Caco-2 (cell line): Measurements from ENCODE around the gene VGLL3. TPM values are rescaled to one million over a fixed set of nuclear protein-coding genes. Genes with fewer than 3 reads are reported as not detected.

Source experiments
- BruUV-seq: library from RNA; stranded (reverse); fragments of 400-500 nt; replicated peaks from 2 replicates; lab custom pipeline; 2021; lab: Mats Ljungman, UMichigan
- CTCF ChIA-PET: fragments of 300-600 bp; sonication (Branson Sonifier 250); formaldehyde crosslinking; loops from one replicate; lab custom pipeline; 2022; ENCODE audit warnings: antibody characterized with exemption; lab: Charles Lee
- POLR2A ChIA-PET: fragments of 300-600 bp; sonication (Branson Sonifier 250); formaldehyde crosslinking; loops from one replicate; lab custom pipeline; 2022; ENCODE audit warnings: antibody characterized with exemption; lab: Charles Lee
- DNase-seq, 2 experiments: peaks; one replicate each; pipeline versions ENCODE4 v3.0.0 to v3.0.0-alpha.2; 2020 to 2022
- H3K27me3 ChIP-seq: replicated peaks from 2 replicates; pipeline ENCODE4 v1.6.0; 2011; ENCODE audit warnings: low read length; ENCODE audit not compliant: control insufficient read depth, insufficient read depth
- H3K36me3 ChIP-seq: 2 replicates; pipeline ENCODE4 v1.5.1; 2011; ENCODE audit warnings: low read length; ENCODE audit not compliant: control insufficient read depth, insufficient read depth
- H3K4me1 ChIP-seq: fragments of 250-450 bp; sonication (Bioruptor Pico); 2 replicates; pipeline ENCODE4 v1.5.1; 2020; ENCODE audit warnings: mild to moderate bottlenecking
- H3K4me3 ChIP-seq: 2 replicates; pipeline ENCODE4 v1.5.1; 2011; ENCODE audit warnings: low read depth, mild to moderate bottlenecking, control low read depth, low read length
- H3K9me3 ChIP-seq: fragments of 250-450 bp; sonication (Bioruptor Pico); 2 replicates; pipeline ENCODE4 v1.5.1; 2020; ENCODE audit warnings: mild to moderate bottlenecking, moderate library complexity
- H3K27ac Mint-ChIP-seq: one replicate; pipeline ENCODE4 v1.8.0; 2022; ENCODE audit warnings: mixed read lengths; ENCODE audit not compliant: unreplicated experiment
- H3K27me3 Mint-ChIP-seq: one replicate; pipeline ENCODE4 v1.8.0; 2022; ENCODE audit warnings: mixed read lengths; ENCODE audit not compliant: insufficient read depth, unreplicated experiment
- H3K36me3 Mint-ChIP-seq: one replicate; pipeline ENCODE4 v1.8.0; 2022; ENCODE audit warnings: mild to moderate bottlenecking, mixed read lengths; ENCODE audit not compliant: insufficient read depth, unreplicated experiment
- H3K4me1 Mint-ChIP-seq: one replicate; pipeline ENCODE4 v1.8.0; 2022; ENCODE audit warnings: low read depth, mixed read lengths; ENCODE audit not compliant: unreplicated experiment
- H3K4me3 Mint-ChIP-seq: one replicate; pipeline ENCODE4 v1.8.0; 2022; ENCODE audit warnings: mild to moderate bottlenecking, moderate library complexity, mixed read lengths; ENCODE audit not compliant: unreplicated experiment
- H3K9me3 Mint-ChIP-seq: one replicate; pipeline ENCODE4 v1.8.0; 2022; ENCODE audit warnings: mixed read lengths; ENCODE audit not compliant: unreplicated experiment
- CTCF ChIP-seq, 2 experiments: fragments of 200-600 bp in 1 of 2; IDR thresholded peaks; 1 replicate in 1 of 2; 2 replicates in 1 of 2; pipeline versions ENCODE4 v1.5.1 to v1.8.0; 2011 to 2022; ENCODE audit warnings: antibody characterized with exemption in 1 of 2, control low read depth in 1 of 2, inconsistent platforms in 1 of 2, low read depth in 1 of 2, low read length in 1 of 2, mild to moderate bottlenecking in 1 of 2, moderate library complexity in 1 of 2; ENCODE audit not compliant: insufficient read depth in 1 of 2, severe bottlenecking in 1 of 2, unreplicated experiment in 1 of 2
- intact Hi-C: fragments of 100-400 bp; cut with micrococcal nuclease; formaldehyde crosslinking; loops from one replicate; pipeline ENCODE4 v1.10.0; 2022; ENCODE audit not compliant: unreplicated experiment
- total RNA-seq: library from RNA; stranded (reverse); gene quantifications from 2 replicates; pipeline ENCODE4 v1.2.3, GENCODE V29; 2022

VGLL3 gene
- total RNA-seq, 1 experiment from 2014 or later = 8.2 TPM

DNA sequence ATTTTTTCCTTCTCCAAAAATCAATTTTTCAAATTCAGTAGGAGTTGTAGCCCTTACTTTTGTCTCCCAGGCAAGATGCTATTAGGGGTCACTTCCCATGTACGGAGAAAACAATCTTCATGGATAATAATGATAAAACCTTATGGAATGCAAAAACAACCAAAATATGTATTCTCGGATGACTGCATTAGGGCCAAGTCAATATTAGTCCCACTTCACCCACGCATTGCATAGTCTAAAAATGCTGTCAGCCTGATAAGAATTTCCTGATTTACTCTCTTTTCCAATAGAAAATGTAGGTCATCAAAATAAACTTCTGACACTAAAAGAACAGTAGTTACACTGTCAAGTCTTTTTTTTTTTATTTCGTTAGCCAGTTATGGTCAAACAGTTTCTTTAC lies 2.7 kb downstream of the VGLL3 start:
- H3K9me3 Mint-ChIP-seq = no peaks in the 10 kb centered on the region
- ChIA-PET CTCF (no interaction called here), POLR2A (no interaction called here)
- intact Hi-C loops = no loop called here
- H3K4me3 Mint-ChIP-seq = no peak overlapping the region
- no TSS peak for BruUV-seq
- no peak overlapping the region for H3K27ac Mint-ChIP-seq
- H3K27me3 Mint-ChIP-seq = no peaks in the 10 kb centered on the region
- Histone ChIP-seq H3K9me3 (no peaks in the 10 kb centered on the region), H3K4me3 (no peak overlapping the region), H3K4me1 (peaks cover 5% of the 10 kb centered on the region; the same call in 1 of the 2 replicates), H3K27me3 (no peaks in the 10 kb centered on the region; the same call in 1 of the 2 replicates), H3K36me3 (no peaks in the 10 kb centered on the region)
- H3K36me3 Mint-ChIP-seq = no peaks in the 10 kb centered on the region
- DNase-seq = no peak
- H3K4me1 Mint-ChIP-seq = peaks cover 8% of the 10 kb centered on the region
- TF ChIP-seq CTCF (IDR thresholded peaks at IDR 0.05; ENCODE audit: insufficient read depth in 1 of 2, low read depth in 1 of 2, low read length in 1 of 2, severe bottlenecking in 1 of 2, unreplicated experiment in 1 of 2) = no peak

DNA sequence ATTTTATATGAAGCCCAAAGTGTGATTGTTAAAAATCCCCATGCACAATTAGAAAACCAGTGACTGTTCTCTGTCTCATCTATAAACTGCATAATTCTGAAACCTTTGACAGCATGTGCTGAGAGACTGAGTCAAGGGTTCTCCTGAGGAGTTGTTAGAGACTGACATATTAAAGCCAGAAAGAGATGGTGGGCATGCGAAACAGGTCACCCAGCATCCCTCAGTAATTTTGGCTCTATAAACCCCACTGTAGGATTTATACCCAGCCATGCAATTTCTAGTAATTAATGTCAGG lies 3.6 kb downstream of the VGLL3 start:
- DNase-seq = no peak
- H3K9me3 ChIP-seq = no peaks in the 10 kb centered on the region
- BruUV-seq = no TSS peak
- Mint-ChIP-seq H3K4me1 (peaks cover 8% of the 10 kb centered on the region), H3K4me3 (no peak overlapping the region), H3K27me3 (no peaks in the 10 kb centered on the region), H3K36me3 (no peaks in the 10 kb centered on the region), H3K27ac (no peak overlapping the region), H3K9me3 (no peaks in the 10 kb centered on the region)
- no peaks in the 10 kb centered on the region; the same call in 1 of the 2 replicates for H3K27me3 ChIP-seq
- ChIA-PET CTCF (no interaction called here), POLR2A (no interaction called here)
- no peak overlapping the region for H3K4me3 ChIP-seq
- no peaks in the 10 kb centered on the region for H3K36me3 ChIP-seq
- no peak for TF ChIP-seq CTCF (IDR thresholded peaks at IDR 0.05; ENCODE audit: insufficient read depth in 1 of 2, low read depth in 1 of 2, low read length in 1 of 2, severe bottlenecking in 1 of 2, unreplicated experiment in 1 of 2)
- peaks cover 5% of the 10 kb centered on the region; the same call in 1 of the 2 replicates for H3K4me1 ChIP-seq
- intact Hi-C loops = no loop called here

DNA sequence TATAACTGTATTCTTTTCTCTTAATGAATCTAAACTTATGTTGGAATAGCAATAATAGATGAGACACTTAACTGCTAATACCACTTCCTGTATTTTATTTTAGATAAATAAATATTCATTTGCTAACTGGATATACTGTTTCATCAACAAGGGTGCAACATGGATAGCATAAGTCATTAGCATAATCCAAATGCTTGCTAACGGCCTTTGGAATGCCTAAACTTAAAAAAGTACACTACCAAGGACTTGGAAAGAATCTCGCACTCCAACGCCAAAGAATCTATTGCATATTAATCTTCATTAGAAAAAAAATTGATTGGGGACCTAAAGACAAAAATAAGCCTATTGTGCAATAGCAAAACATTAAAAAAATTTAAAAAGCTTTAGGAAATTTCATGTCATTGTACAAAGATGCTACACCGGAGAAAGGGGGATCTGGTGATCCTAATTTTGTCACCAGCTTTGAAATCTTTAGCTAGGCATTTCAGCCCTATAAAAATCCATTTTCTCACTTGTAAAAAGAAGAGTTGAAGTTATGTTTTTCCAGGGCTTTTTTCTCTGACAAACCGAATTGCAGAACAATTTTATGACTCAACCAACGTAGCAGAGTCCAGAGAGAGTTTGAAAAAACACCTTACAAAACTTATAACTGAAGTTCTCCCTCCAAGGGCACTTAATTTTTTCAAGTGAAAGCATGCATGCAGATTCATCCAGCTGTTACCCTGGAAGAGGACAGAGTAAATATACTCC lies 4.1 kb downstream of the VGLL3 start:
- DNase-seq = no peak
- TF ChIP-seq CTCF (IDR thresholded peaks at IDR 0.05; ENCODE audit: insufficient read depth in 1 of 2, low read depth in 1 of 2, low read length in 1 of 2, severe bottlenecking in 1 of 2, unreplicated experiment in 1 of 2) = no peak
- intact Hi-C loops = no loop called here
- H3K4me3 ChIP-seq = no peak overlapping the region
- POLR2A ChIA-PET = no interaction called here
- no peaks in the 10 kb centered on the region for H3K27me3 Mint-ChIP-seq
- H3K36me3 ChIP-seq = no peaks in the 10 kb centered on the region
- H3K27ac Mint-ChIP-seq = no peak overlapping the region
- H3K4me1 Mint-ChIP-seq = peaks cover 8% of the 10 kb centered on the region
- CTCF ChIA-PET = no interaction called here
- H3K4me3 Mint-ChIP-seq = no peak overlapping the region
- H3K27me3 ChIP-seq = no peaks in the 10 kb centered on the region; the same call in 1 of the 2 replicates
- no TSS peak for BruUV-seq
- no peaks in the 10 kb centered on the region for H3K9me3 ChIP-seq
- H3K4me1 ChIP-seq = peaks cover 5% of the 10 kb centered on the region; the same call in 1 of the 2 replicates
- H3K9me3 Mint-ChIP-seq = no peaks in the 10 kb centered on the region
- no peaks in the 10 kb centered on the region for H3K36me3 Mint-ChIP-seq
